ENCODE results near the gene UNC45B. TPM values are rescaled to one million over a fixed set of nuclear protein-coding genes. Genes with fewer than 3 reads are reported as not detected.

UNC45B gene
- total RNA-seq, 1 donor from 2014 or later, result not detected

Other genes with a start within 250 kb of the UNC45B start
- 0.96 and 1.0 TPM in 2 replicates for gene CCT6B, start 186.4 kb upstream of the UNC45B start, total RNA-seq
- gene ZNF830, start 186.3 kb upstream of the UNC45B start, total RNA-seq, result 28.0 and 29.7 TPM in 2 replicates
- 70.9 and 75.2 TPM in 2 replicates for gene LIG3, start 167.3 kb upstream of the UNC45B start, total RNA-seq
- gene RFFL, start 84.1 kb upstream of the UNC45B start, total RNA-seq, result 28.1 and 28.2 TPM in 2 replicates
- gene RAD51D, start 28.0 kb upstream of the UNC45B start, total RNA-seq, result 29.8 and 34.9 TPM in 2 replicates
- gene FNDC8, start 26.2 kb upstream of the UNC45B start, total RNA-seq, result not detected in 2 replicates
- 51.1 and 54.4 TPM in 2 replicates for gene NLE1, start 5.5 kb upstream of the UNC45B start, total RNA-seq
- gene SLC35G3, start 46.6 kb downstream of the UNC45B start, total RNA-seq, result not detected in 2 replicates
- 10.4 and 11.0 TPM in 2 replicates for gene SLFN5, start 95.3 kb downstream of the UNC45B start, total RNA-seq
- gene SLFN11, start 225.8 kb downstream of the UNC45B start, total RNA-seq, result 70.8 and 76.0 TPM in 2 replicates